CD1c-positive myeloid dendritic cell (primary cell): ENCODE data around the gene ABCC3.
A peak's percentile ranks its signal among the peaks of the same experiment; 100 is the strongest.

Experiments
- DNase-seq: peaks from one replicate; pipeline ENCODE4 v3.0.0-alpha.2; 2016; ENCODE audit errors: extremely low spot score

ABCC3 gene

DNA sequence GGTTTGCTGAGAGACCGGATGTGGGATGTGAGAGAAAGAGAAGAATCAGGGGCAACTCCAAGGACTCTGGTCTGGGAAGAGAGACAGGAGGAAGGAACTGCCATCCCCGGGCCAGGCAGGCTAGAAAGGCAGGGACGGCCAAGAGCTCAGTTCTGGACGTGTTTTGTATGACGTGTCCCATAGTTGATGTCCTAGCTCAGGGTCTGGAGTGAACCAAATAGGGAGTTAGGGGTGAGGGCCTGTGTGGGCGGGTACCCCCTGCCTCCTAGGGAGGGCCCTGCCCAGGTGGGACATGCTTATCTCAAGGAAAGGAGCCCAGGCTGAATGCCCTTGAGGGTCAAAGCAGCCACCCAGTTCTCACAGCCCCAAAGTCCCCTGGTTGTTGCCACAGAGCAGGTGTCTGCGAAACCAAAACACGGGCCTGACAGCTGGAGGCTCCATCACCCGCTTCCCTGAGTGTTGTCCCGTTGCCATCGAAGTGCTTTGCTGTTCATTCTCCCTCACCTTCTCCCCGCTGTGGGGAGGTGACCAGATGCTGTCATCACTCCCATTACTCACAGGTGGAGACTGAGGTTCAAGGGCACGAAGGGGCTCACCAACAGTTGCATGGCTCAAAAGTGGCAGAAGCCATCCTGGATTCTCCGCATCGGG is 7.5 kb downstream of the ABCC3 start:
- no peak for DNase-seq

- DNase-seq = no peak
Measured at GRCh38 chr17:50642722-50643656, 8.3 kb downstream of the ABCC3 start.

GRCh38 chr17:50645748-50646682 is 11.3 kb downstream of the ABCC3 start:
- no peak for DNase-seq

DNA sequence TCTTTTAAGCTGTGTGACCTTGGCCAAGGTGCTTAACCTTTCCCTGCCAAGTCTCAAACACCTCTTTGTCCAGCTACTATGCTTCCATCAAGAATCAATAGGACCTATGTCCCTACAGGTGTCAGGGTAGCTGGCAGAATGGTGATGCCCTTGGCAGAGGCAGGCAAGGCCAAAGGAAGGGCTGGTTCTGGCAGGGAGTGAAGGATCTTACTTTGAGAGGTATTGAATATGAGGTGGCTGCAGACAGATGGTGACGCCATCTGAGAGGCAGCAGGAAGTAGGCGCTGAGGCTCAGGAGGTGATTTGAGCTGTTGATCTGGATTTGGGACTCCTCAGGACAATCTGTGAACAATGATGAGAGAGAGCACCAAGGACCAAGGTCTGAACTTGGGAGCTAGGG is 12.5 kb downstream of the ABCC3 start:
- no peak for DNase-seq

- no peak for DNase-seq
Measured at GRCh38 chr17:50649042-50649908, 14.6 kb downstream of the ABCC3 start.

GRCh38 chr17:50651661-50652060 is 17.0 kb downstream of the ABCC3 start:
- DNase-seq = no peak

- DNase-seq = no peak
Measured at GRCh38 chr17:50653738-50654137, 19.1 kb downstream of the ABCC3 start.

DNA sequence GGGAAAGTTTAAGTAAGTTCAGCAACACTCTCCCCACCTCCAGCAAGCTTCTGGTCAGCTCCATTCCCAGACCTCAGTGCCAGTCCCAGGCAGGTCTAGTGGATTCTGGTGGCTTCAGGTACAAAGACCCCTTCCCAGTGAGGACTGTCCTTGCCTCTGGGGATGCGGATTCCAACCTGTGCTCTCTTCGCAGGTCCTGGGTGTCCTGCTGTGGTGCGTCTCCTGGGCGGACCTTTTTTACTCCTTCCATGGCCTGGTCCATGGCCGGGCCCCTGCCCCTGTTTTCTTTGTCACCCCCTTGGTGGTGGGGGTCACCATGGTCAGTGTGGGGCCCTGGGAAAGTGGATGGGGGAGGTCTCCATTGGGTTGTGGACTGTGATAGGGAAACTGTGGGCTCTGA is 21.8 kb downstream of the ABCC3 start:
- DNase-seq = no peak

- no peak for DNase-seq
Measured at GRCh38 chr17:50657054-50657453, 22.4 kb downstream of the ABCC3 start.

DNA sequence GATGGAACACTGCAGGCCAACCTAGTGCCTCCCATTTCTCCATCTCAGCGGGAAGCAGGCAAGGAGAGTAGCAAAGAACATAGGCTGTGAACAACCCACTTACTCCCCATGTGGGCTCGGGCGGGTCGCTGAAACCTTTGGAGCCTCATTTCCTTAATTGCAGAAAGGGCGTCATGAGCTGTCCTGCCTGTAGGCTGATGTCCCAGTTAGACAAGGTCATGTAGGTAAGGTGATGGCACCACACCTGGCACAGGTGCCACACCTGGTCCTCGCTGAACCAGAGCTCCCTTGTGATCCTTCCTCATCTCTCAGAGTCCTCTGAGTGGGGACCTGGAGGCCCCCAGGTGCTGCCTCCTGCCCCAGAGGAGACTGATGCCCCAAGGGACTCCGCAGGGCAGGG is 22.9 kb downstream of the ABCC3 start:
- DNase-seq = no peak

DNA sequence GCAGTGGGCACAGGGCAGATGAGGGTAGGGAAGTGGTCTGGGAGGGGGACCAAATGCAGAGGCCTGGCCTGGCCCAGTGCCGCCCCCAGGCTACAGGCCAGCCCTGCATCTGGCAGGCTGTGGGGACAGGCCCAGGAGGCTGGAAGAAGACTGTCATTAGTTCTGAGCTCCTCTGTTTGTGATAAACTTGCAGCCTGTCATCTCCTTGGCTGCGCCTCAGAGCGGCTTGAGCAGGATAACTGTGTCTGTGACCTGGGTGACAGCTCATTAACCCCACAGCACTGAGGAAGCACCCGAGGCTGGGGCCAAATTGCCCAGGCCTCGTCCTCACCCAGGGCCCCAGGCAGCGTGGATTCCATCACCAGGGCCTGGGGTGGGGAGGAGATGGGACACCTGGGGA is 23.9 kb downstream of the ABCC3 start:
- no peak for DNase-seq

DNA sequence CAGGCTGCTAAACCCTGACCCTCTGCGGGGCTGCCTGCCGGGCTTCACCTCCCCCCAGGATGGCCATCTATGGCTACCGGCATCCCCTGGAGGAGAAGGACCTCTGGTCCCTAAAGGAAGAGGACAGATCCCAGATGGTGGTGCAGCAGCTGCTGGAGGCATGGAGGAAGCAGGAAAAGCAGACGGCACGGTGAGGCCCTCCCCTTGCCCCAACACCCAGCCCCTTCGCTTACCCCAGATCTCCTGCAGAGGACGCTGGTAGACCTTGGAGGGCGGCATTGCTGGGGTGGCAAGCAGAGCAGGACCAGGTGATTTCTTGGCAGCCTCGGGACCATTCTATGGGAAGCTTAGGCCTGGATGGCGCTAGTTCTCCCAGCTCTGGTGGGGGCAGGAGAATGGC is 24.5 kb downstream of the ABCC3 start:
- DNase-seq = no peak

DNA sequence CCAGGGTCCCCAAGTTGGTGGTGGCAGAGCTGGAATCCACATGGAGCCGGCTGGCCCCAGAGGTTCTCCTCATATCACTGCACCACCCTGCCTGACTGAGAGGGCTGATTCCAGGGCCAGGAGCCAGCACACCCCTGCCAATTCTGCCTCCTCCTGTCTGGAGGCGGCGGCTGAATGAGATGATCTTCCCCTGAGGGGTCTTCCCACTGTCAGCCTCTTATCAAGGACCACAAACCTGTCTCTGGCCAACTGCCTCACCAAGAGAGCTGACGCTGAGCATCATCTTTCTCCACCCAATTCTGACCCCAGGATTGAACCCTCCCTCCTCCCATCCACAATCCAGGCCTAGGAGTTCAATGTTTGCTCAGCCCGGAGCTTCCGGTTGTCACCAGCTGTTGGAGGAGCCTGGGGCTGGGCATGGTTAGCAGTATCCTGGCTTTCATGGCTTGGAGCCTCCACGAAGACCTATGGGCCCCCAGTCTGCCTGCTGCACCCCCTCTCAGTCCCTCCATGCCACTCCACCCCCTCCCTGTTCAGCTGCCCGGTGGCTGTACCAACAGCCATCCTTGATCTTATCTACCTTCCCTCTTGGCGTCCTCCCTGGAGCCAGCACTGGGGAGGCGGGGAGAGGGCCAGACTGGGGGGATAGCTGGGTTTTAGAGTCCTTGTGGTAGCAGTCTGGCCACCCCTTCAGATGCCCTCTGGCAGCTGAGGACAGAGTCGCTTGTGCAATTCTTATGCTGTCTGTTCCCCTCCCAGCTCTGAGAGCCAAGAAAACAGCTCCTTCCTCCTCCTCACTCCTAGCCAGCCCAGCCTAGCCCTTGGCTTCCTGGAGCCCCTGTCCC is 25.6 kb downstream of the ABCC3 start:
- DNase-seq = peak; percentile 26

GRCh38 chr17:50660887-50661345 is 26.2 kb downstream of the ABCC3 start:
- peak; percentile 23 for DNase-seq

GRCh38 chr17:50661348-50661747 is 26.7 kb downstream of the ABCC3 start:
- DNase-seq = no peak

DNA sequence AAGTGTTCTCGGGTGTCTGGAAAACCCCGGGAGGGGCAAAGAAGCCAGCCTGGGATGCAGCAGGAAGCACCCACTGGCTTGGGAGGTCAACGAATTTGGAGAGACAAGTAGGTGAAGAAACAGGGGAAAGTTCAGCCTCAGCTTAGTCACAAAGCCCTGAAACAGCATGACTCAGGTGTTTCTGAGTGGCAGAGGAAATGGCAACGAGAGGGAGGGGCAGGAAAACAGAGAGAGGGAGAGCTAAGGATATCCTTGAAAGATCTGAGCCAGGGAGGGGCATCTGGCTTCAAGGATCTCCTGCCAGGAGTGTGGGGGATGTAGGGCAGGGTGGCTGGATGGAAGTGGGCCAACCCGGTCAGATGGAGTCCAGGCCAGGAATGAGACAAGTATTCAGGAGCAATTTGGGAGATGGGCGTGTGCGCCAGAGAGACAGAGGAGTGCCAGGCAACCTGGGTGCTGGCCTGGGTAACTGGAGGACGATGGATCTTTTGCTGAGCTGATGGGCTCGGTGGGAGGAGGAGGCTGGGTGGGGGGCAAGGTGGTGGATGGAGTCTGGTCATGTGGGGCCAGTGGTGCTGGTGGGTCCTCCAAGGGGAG is 27.2 kb downstream of the ABCC3 start:
- peak; percentile 37 for DNase-seq

DNA sequence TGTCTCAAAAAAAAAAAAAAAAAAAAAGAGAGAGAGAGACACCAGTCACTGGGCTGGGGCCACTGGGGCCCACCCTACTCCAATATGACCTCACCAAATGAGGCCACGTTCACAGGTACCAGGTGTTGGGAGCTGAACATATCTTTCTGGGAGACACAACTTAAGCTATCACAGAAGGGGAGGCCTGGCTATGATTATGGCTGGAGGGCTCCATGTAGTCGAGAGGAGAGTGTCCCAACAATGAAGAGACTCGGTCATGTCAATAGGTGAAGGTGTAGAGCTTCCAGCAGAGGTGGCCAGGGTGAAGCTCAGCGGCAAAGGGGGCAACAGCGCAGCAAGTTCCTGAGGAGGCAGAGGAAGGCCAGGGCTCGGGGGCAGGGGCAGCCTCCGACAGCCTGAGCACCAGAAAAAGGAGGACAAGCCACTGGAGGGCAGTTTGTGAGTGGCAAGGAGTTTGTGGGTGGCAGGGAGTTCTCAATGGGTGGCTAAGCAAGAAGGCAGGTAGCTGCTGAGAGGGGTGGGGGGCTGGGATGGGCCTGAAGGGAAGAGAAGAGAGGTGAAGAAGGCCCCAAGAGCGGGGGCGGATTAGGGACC is 28.0 kb downstream of the ABCC3 start:
- DNase-seq = no peak

DNA sequence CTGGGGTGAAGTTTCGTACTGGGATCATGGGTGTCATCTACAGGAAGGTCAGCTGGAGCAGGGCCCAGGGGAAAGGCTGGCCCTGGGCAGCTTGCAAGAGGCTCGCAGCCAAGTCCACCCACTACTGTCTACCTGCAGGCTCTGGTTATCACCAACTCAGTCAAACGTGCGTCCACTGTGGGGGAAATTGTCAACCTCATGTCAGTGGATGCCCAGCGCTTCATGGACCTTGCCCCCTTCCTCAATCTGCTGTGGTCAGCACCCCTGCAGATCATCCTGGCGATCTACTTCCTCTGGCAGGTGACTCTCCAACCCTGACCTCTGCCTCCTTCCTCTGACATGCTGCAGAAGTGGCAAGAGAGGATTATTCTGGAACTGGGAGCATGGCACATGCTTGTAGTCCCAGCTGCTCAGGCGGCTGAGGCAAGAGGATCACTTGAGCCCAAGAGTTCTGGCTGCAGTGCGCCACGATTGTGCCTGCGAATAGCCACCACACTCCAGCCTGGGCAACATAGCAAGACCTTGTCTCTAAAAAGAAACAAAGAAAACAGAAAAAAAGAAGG is 29.2 kb downstream of the ABCC3 start:
- no peak for DNase-seq
